HG03565 (cell line): Measurements from ENCODE around the gene WDR17.

Experiments used
- ATAC-seq: cut with Tn5 transposase; IDR thresholded peaks from one replicate; pipeline ENCODE4 v1.9.1; 2021; ENCODE audit warnings: mild to moderate bottlenecking, moderate library complexity; ENCODE audit not compliant: unreplicated experiment

Gene WDR17

GRCh38 chr4:176084769-176085168 is 19.1 kb downstream of the WDR17 start:
- no peak for ATAC-seq

GRCh38 chr4:176090115-176090514 is 24.5 kb downstream of the WDR17 start:
- peak; percentile 95 for ATAC-seq

GRCh38 chr4:176099314-176099713 is 33.7 kb downstream of the WDR17 start:
- no peak for ATAC-seq

- no peak for ATAC-seq
Observed at GRCh38 chr4:176102414-176103063, 36.9 kb downstream of the WDR17 start.

GRCh38 chr4:176107695-176108094 is 42.1 kb downstream of the WDR17 start:
- no peak for ATAC-seq

GRCh38 chr4:176123710-176124407 is 58.2 kb downstream of the WDR17 start:
- peak; percentile 100 for ATAC-seq

GRCh38 chr4:176125063-176125462 is 59.4 kb downstream of the WDR17 start:
- ATAC-seq, result no peak

GRCh38 chr4:176134670-176135069 is 69.0 kb downstream of the WDR17 start:
- no peak for ATAC-seq

GRCh38 chr4:176137631-176138030 is 72.0 kb downstream of the WDR17 start:
- no peak for ATAC-seq

- ATAC-seq, result no peak
Observed at GRCh38 chr4:176139518-176139917, 73.9 kb downstream of the WDR17 start.

GRCh38 chr4:176142253-176142652 is 76.6 kb downstream of the WDR17 start:
- no peak for ATAC-seq

GRCh38 chr4:176149680-176150355 is 84.2 kb downstream of the WDR17 start:
- ATAC-seq, result no peak

GRCh38 chr4:176150356-176150682 is 84.7 kb downstream of the WDR17 start:
- ATAC-seq, result no peak

GRCh38 chr4:176150704-176151103 is 85.1 kb downstream of the WDR17 start:
- ATAC-seq, result no peak

- no peak for ATAC-seq
Observed at GRCh38 chr4:176153124-176153523, 87.5 kb downstream of the WDR17 start.

GRCh38 chr4:176156656-176157055 is 91.0 kb downstream of the WDR17 start:
- ATAC-seq, result no peak

GRCh38 chr4:176163041-176163440 is 97.4 kb downstream of the WDR17 start:
- ATAC-seq, result no peak

- ATAC-seq, result no peak
Observed at GRCh38 chr4:176185051-176185450, 119.4 kb downstream of the WDR17 start.

- no peak for ATAC-seq
Observed at GRCh38 chr4:176186067-176186466, 120.4 kb downstream of the WDR17 start.

GRCh38 chr4:176186671-176187395 is 121.2 kb downstream of the WDR17 start:
- ATAC-seq, result no peak

GRCh38 chr4:176187624-176188023 is 122.0 kb downstream of the WDR17 start:
- peak; percentile 53 for ATAC-seq

- ATAC-seq, result no peak
Observed at GRCh38 chr4:176188654-176189053, 123.0 kb downstream of the WDR17 start.
